Uterus (tissue), 4 donors: ENCODE data around the gene RASGEF1C. TPM values are rescaled to one million over a fixed set of nuclear protein-coding genes. Genes with fewer than 3 reads are reported as not detected.
A peak's percentile ranks its signal among the peaks of the same experiment; 100 is the strongest.

Source experiments
- DNase-seq, 2 donors: peaks; one replicate each; pipeline ENCODE4 v3.0.0-alpha.2; 2019 to 2020
- H3K27ac ChIP-seq, 2 donors: fragments of 200-600 bp; sonication (generic); 1 replicate in 1 of 2; 2 replicates in 1 of 2; pipeline ENCODE4 v1.5.1; 2016 to 2018
- H3K27me3 ChIP-seq, 2 donors: fragments of 200-600 bp; sonication (generic); one replicate each; pipeline ENCODE4 v1.5.1; 2018 to 2019; ENCODE audit warnings: control low read depth in 1 of 2
- H3K36me3 ChIP-seq, 2 donors: fragments of 200-600 bp; sonication (generic); one replicate each; pipeline ENCODE4 v1.5.1; 2019; ENCODE audit warnings: control low read depth in 1 of 2
- H3K4me1 ChIP-seq, 2 donors: fragments of 200-600 bp; sonication (generic); one replicate each; pipeline ENCODE4 v1.5.1; 2018 to 2019; ENCODE audit warnings: control low read depth in 1 of 2
- H3K4me3 ChIP-seq, 2 donors: fragments of 200-600 bp; sonication (generic); 1 replicate in 1 of 2; 2 replicates in 1 of 2; pipeline ENCODE4 v1.5.1; 2018 to 2019; ENCODE audit warnings: mild to moderate bottlenecking in 1 of 2
- H3K9me3 ChIP-seq, 2 donors: fragments of 200-600 bp; sonication (generic); one replicate each; pipeline ENCODE4 v1.5.1; 2019; ENCODE audit warnings: control low read depth in 1 of 2
- POLR2A ChIP-seq, 2 donors: fragments of 450-650 bp; IDR thresholded peaks; one replicate each; pipeline ENCODE4 v1.6.1; 2016; ENCODE audit warnings: antibody characterized with exemption in 2 of 2, mild to moderate bottlenecking in 1 of 2, moderate library complexity in 1 of 2
- intact Hi-C: fragments of 100-400 bp; cut with DNase I; formaldehyde crosslinking; loops from one replicate; pipeline ENCODE4 v1.15.1; 2023; ENCODE audit warnings: low total_unique reads
- total RNA-seq, 4 donors: library from RNA; depleted of rRNA in 3 of 4; stranded (reverse); fragments of >200 nt in 3 of 4; gene quantifications; one replicate each; pipeline versions ENCODE4 v1.1.0 to v1.2.4, GENCODE V29; 2014 to 2023
- TF ChIP-seq, protein P1 (sequence below), 4 experiments: fragments of 200-600 bp in 2 of 4; fragments of 450-650 bp in 2 of 4; sonication (generic) in 2 of 4; IDR thresholded peaks; one replicate each; pipeline ENCODE4 v1.5.1; 2016 to 2019; ENCODE audit warnings: antibody characterized with exemption in 4 of 4, mild to moderate bottlenecking in 2 of 4, moderate library complexity in 1 of 4
- donor health status: DM: yes; HTN: yes; CAD: no.

The RASGEF1C gene
- total RNA-seq, 4 donors from 2014 or later = 1.2 TPM; not detected in 3

DNA sequence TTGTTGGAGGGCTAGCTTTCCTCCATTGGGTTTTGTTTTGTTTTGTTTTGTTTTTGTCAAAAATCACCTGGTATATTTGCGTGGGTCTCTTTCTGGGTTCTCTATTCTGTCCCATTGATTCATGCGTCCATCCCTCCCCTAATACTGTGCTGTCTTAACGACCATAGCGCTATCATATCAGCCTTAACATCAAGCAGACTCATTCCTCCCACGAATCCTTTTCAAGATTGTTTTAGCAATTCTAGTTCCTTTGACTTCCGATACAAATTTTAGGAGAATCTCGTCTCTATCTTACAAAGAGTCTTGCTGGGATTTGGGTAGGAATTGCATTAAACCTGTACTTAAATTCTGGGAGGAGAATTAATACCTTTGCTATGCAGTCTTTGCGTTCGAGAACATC, 106.4 kb downstream of the RASGEF1C start:
- no peaks in the 10 kb centered on the region for H3K4me1 ChIP-seq
- intact Hi-C loops = no loop called here
- H3K36me3 ChIP-seq = no peaks in the 10 kb centered on the region
- no peak overlapping the region for H3K4me3 ChIP-seq
- peaks cover 0 to 12% of the 10 kb centered on the region in 2 donors for H3K9me3 ChIP-seq
- H3K27me3 ChIP-seq = no peaks in the 10 kb centered on the region
- TF ChIP-seq POLR2A (IDR thresholded peaks at IDR 0.05) = no peak
- TF ChIP-seq, protein P1, sequence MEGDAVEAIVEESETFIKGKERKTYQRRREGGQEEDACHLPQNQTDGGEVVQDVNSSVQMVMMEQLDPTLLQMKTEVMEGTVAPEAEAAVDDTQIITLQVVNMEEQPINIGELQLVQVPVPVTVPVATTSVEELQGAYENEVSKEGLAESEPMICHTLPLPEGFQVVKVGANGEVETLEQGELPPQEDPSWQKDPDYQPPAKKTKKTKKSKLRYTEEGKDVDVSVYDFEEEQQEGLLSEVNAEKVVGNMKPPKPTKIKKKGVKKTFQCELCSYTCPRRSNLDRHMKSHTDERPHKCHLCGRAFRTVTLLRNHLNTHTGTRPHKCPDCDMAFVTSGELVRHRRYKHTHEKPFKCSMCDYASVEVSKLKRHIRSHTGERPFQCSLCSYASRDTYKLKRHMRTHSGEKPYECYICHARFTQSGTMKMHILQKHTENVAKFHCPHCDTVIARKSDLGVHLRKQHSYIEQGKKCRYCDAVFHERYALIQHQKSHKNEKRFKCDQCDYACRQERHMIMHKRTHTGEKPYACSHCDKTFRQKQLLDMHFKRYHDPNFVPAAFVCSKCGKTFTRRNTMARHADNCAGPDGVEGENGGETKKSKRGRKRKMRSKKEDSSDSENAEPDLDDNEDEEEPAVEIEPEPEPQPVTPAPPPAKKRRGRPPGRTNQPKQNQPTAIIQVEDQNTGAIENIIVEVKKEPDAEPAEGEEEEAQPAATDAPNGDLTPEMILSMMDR (IDR thresholded peaks at IDR 0.05) = no peak
- DNase-seq = no peak
- no peak overlapping the region for H3K27ac ChIP-seq

DNA sequence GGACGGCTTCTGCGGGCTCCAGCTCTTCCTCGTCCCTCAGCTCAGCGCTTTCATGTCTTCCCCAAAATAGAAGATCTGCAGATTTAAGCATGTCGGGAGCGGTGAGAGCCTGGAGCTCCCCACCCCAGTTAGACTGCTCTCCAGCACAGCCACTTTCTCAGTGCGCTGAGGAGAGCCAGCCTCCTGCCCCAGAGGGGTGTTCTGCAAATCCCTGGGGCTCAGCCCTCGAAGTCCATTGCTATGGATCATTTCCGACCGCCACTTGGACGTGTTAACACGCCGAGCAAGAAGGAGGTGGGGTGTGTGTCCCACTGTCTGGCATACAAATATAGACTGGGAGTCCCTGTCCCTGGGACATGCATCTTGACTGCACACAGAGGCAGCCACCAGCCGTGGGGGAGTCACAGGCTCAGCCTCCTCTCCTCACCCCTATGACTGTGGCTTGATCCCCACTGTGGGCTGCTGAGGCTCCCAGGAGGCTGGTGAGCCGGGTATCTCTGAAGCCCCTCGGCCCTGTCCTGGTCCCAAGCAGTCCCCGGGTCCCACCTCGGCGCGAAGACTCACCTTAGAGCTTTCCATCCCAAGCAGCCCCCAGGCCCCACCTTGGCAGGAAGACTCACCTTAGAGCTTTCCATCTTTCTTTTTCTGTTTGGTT, 107.4 kb downstream of the RASGEF1C start:
- peaks cover 0 to 1% of the 10 kb centered on the region in 2 donors for H3K9me3 ChIP-seq
- TF ChIP-seq POLR2A (IDR thresholded peaks at IDR 0.05) = no peak
- TF ChIP-seq, protein P1 (IDR thresholded peaks at IDR 0.05) = no peak
- intact Hi-C loops = no loop called here
- H3K4me3 ChIP-seq = no peak overlapping the region
- H3K36me3 ChIP-seq = no peaks in the 10 kb centered on the region
- H3K4me1 ChIP-seq = no peaks in the 10 kb centered on the region
- DNase-seq = peak in 1 of 2 donors; percentile 4
- H3K27me3 ChIP-seq = no peaks in the 10 kb centered on the region
- H3K27ac ChIP-seq = no peak overlapping the region

DNA sequence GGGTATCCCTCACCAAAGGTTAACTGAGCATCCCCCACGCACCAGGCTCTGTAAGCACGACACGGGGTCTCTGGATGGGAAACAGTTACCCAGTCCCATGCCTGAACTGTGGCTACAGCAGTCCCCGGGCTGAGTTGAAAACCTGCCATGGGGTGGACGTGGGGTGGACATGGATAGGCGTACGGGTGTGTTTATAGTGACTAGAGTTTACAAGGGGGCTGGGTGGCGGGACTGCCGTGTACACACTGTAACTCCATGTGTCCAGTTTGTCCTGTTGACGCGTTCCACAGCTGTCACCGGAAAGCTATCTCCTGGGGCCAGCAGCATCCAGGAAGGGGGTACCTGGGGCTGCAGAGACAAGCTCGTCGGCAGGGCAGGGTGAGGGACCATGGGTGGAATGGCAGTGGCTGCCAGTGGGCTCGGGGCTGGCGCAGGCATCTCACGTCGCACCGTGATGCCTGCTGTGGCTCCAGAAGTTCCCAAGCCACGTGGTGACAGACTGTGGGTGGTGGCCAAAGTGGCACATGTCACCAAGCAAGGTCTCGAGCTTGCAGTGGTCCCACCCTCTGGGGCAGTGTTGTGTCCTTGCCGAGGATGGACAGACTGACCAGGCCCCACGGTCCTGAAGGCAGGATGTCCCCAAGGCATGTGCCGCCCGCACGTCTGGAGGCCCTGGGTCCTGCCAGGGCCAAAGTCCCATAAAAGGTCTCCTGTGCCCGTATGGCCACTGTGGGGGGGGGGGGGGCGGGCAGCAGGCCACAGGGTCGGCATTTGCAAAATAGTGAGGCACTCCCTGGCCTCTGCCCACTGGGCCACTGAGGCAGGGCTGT, 108.2 kb downstream of the RASGEF1C start:
- Histone ChIP-seq H3K27me3 (no peaks in the 10 kb centered on the region), H3K4me3 (no peak overlapping the region), H3K4me1 (no peaks in the 10 kb centered on the region), H3K9me3 (no peaks in the 10 kb centered on the region), H3K27ac (no peak overlapping the region), H3K36me3 (no peaks in the 10 kb centered on the region)
- intact Hi-C loops = no loop called here
- DNase-seq = peak in 1 of 2 donors; percentile 6
- TF ChIP-seq, protein P1 (IDR thresholded peaks at IDR 0.05) = no peak
- no peak for TF ChIP-seq POLR2A (IDR thresholded peaks at IDR 0.05)

DNA sequence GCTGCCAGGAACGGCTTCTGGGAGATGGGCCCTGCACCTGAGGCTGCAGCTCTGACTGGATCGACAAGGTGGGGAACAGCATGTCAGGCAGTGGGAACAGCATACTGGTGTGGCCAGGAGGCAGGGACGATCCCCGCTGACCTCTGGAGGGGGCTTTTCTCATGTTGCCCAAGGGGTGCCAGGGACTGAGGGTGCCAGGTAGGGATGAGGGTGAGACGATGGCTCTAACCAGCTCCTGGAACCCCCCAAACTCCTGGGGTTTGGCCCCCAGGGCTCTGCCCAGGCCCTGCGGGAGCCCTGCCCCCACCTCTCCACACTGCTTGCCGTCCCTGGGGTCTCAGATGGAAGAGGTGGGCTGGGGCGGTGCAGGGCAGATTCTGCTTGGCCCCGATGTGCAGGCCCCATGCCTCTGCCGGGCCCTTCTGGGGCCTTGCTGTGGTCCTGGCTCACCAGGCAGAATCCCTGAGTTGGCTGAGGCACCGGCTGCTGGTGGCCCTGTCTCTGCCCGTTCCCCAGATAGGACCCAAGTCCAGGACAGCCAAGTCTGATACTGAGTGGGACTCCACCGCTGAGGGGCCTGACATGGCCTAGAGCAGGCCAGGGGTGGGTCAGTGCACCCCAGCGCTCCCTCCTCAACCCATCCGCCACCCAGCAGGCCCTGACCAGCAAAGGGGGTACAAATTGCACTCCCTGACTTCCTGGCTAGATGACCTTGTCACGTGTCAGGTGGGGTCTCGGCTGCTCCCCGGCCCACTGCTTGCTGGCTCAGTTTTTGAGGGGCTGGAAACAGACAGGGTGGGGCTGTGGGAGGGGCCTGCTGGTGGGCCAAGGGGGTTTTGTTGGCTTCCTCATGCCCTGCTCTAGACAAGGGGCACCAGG, 109.0 kb downstream of the RASGEF1C start:
- no peak overlapping the region for H3K4me3 ChIP-seq
- TF ChIP-seq, protein P1 (IDR thresholded peaks at IDR 0.05) = no peak
- no peak for TF ChIP-seq POLR2A (IDR thresholded peaks at IDR 0.05)
- H3K9me3 ChIP-seq = no peaks in the 10 kb centered on the region
- no peak for DNase-seq
- no peaks in the 10 kb centered on the region for H3K36me3 ChIP-seq
- intact Hi-C loops = no loop called here
- H3K4me1 ChIP-seq = no peaks in the 10 kb centered on the region
- no peak overlapping the region for H3K27ac ChIP-seq
- no peaks in the 10 kb centered on the region for H3K27me3 ChIP-seq
